Esophagus (tissue), 2 donors: Measurements from ENCODE around the gene TNFRSF19. TPM values are rescaled to one million over a fixed set of nuclear protein-coding genes. Genes with fewer than 3 reads are reported as not detected.

Experiments used
- H3K27ac ChIP-seq, 2 donors: one replicate each; pipeline ENCODE4 v1.5.1; 2013; ENCODE audit warnings: low read depth in 2 of 2, mild to moderate bottlenecking in 2 of 2, inconsistent platforms in 1 of 2, low read length in 1 of 2, moderate library complexity in 1 of 2
- H3K27me3 ChIP-seq, 2 donors: one replicate each; pipeline ENCODE4 v1.6.1; 2013; ENCODE audit warnings: low read length in 2 of 2, control low read depth in 1 of 2, mild to moderate bottlenecking in 1 of 2; ENCODE audit not compliant: insufficient read depth in 2 of 2, control insufficient read depth in 1 of 2
- H3K36me3 ChIP-seq, 2 donors: one replicate each; pipeline ENCODE4 v1.6.1; 2013; ENCODE audit warnings: low read length in 1 of 2; ENCODE audit not compliant: control insufficient read depth in 2 of 2, insufficient read depth in 2 of 2
- H3K4me1 ChIP-seq, 2 donors: one replicate each; pipeline ENCODE4 v1.6.1; 2013; ENCODE audit warnings: low read length in 1 of 2; ENCODE audit not compliant: control insufficient read depth in 2 of 2, insufficient read depth in 2 of 2
- H3K4me3 ChIP-seq, 2 donors: one replicate each; pipeline ENCODE4 v1.5.1; 2013; ENCODE audit warnings: low read length in 2 of 2, mild to moderate bottlenecking in 2 of 2, low read depth in 1 of 2, moderate library complexity in 1 of 2
- H3K9me3 ChIP-seq, 2 donors: one replicate each; pipeline ENCODE4 v1.6.1; 2013; ENCODE audit warnings: mild to moderate bottlenecking in 2 of 2, low read depth in 1 of 2, low read length in 1 of 2, moderate library complexity in 1 of 2; ENCODE audit not compliant: control insufficient read depth in 2 of 2, insufficient read depth in 1 of 2
- WGBS, 2 donors: extraction: QIAGEN DNeasy Blood & Tissue Kit; methylation state at CpG; one replicate each; pipeline ENCODE4 v1.1.7; 2013; 5-methylcytosine and 5-hydroxymethylcytosine counted together
- polyA plus RNA-seq, 2 donors: library from polyadenylated mRNA; stranded (reverse); fragments of 200-250 nt; gene quantifications; one replicate each; pipeline ENCODE4 v1.2.3, GENCODE V29; 2013
- donor health status: healthy with polysubstance abuse.
- donor health status: Bipolar disorder and iron deficiency.

TNFRSF19 gene
- polyA plus RNA-seq, 2 donors = 4.2 to 6.3 TPM

DNA sequence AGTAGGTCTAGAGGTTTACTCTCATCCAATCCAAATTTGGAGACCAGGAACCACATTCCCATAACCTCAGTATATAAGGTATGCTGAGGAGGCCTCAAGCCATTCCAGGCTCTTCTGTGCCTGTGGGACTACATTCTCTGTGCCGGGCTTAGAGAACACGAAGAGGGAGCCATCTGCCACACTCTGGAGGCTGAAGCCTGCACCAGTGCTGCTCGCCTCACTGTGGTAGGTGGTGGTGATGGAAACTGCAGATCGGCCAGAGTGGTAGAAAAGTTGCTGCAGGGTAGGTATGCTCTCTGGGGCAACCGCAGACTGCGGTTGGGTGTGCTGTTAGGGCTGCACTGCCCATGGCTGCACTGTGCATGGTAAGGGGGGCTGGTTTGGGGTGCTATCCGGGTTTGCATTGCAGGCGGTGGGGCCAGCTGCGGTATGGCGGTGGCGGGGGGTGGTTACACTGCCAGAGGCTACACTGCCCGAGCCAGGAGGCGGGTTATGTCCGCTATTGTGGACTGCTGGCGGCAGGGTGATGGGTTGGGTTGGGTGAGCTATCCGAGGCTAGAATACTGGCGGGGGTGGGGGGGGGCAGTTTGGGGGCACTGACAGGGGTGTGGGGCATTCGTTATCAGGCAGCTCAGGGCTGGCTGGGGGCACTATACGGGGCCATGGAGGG is 145.0 kb downstream of the TNFRSF19 start:
- Histone ChIP-seq H3K4me1 (peaks cover 0 to 9% of the 10 kb centered on the region in 2 donors), H3K36me3 (no peaks in the 10 kb centered on the region), H3K4me3 (no peak overlapping the region), H3K27me3 (no peaks in the 10 kb centered on the region), H3K27ac (no peak overlapping the region), H3K9me3 (no peaks in the 10 kb centered on the region)
- 86 to 87% methylated on average over 19 of the region's 19 CpGs for WGBS, 2 donors

DNA sequence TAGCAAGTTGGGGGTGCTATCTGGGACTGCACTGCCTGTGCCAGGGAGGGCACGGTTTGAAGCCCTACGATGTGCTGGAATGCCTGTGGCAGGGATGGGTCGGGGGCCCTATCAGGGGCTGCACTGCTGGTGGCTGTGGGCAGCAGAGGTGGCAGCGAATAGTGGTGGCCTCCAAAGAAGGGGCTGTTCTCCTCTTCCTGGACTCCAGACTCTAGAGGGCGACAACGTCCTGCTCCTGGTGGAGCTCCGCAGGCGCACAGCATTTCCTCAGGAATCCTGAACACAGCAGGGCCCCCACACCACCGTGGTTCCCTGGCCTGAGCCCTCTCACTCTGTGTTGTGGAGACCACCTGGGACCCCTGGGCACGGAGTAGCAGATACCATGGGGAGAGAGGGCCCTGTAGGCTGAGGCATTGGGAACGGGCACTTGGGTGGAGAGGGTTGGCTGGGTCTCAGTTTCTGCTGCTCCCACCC is 145.6 kb downstream of the TNFRSF19 start:
- H3K27ac ChIP-seq = no peak overlapping the region
- 86 to 88% methylated on average over 11 of the region's 11 CpGs for WGBS, 2 donors
- no peaks in the 10 kb centered on the region for H3K27me3 ChIP-seq
- no peak overlapping the region for H3K4me3 ChIP-seq
- H3K9me3 ChIP-seq = no peaks in the 10 kb centered on the region
- H3K4me1 ChIP-seq = peaks cover 0 to 9% of the 10 kb centered on the region in 2 donors
- H3K36me3 ChIP-seq = no peaks in the 10 kb centered on the region

GRCh38 chr13:23716401-23716800 is 146.2 kb downstream of the TNFRSF19 start:
- H3K27ac ChIP-seq = no peak overlapping the region
- peaks cover 0 to 9% of the 10 kb centered on the region in 2 donors for H3K4me1 ChIP-seq
- WGBS, 2 donors = 87 to 95% methylated on average over 2 of the region's 2 CpGs
- H3K4me3 ChIP-seq = no peak overlapping the region
- no peaks in the 10 kb centered on the region for H3K36me3 ChIP-seq
- H3K27me3 ChIP-seq = no peaks in the 10 kb centered on the region
- no peaks in the 10 kb centered on the region for H3K9me3 ChIP-seq

DNA sequence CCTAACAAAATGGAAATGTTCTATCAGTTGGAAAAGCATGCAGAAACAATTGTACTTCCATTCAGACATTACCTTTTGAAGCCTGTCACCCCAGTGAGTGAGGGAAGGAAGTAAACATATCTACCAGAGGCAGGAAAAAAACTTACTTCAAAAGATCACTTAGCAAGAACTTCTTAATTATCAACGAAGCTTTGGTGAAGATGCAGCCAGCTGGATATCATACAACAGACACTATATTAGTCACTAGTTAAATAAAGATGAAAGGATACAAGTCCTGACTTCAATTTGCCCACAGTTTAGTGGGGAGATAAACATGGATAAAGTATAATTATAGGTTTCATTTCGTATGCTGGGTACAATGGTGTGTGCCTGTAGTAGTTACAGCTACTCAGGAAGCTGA is 148.8 kb downstream of the TNFRSF19 start:
- Histone ChIP-seq H3K4me1 (peaks cover 0 to 9% of the 10 kb centered on the region in 2 donors), H3K4me3 (no peak overlapping the region), H3K27ac (no peak overlapping the region), H3K36me3 (no peaks in the 10 kb centered on the region), H3K9me3 (no peaks in the 10 kb centered on the region), H3K27me3 (no peaks in the 10 kb centered on the region)
- 12 to 26% methylated on average over 2 of the region's 2 CpGs for WGBS, 2 donors

GRCh38 chr13:23722726-23723453 is 152.7 kb downstream of the TNFRSF19 start:
- Histone ChIP-seq H3K4me1 (peaks cover 0 to 3% of the 10 kb centered on the region in 2 donors), H3K36me3 (no peaks in the 10 kb centered on the region), H3K27ac (no peak overlapping the region), H3K27me3 (no peaks in the 10 kb centered on the region), H3K4me3 (no peak overlapping the region), H3K9me3 (no peaks in the 10 kb centered on the region)
- 84 to 90% methylated on average over 6 of the region's 6 CpGs for WGBS, 2 donors

GRCh38 chr13:23723471-23723870 is 153.3 kb downstream of the TNFRSF19 start:
- Histone ChIP-seq H3K36me3 (no peaks in the 10 kb centered on the region), H3K4me1 (peaks cover 0 to 3% of the 10 kb centered on the region in 2 donors), H3K27me3 (no peaks in the 10 kb centered on the region), H3K27ac (no peak overlapping the region), H3K9me3 (no peaks in the 10 kb centered on the region), H3K4me3 (no peak overlapping the region)
- WGBS, 2 donors = 29 to 41% methylated on average over 1 of the region's 1 CpG

DNA sequence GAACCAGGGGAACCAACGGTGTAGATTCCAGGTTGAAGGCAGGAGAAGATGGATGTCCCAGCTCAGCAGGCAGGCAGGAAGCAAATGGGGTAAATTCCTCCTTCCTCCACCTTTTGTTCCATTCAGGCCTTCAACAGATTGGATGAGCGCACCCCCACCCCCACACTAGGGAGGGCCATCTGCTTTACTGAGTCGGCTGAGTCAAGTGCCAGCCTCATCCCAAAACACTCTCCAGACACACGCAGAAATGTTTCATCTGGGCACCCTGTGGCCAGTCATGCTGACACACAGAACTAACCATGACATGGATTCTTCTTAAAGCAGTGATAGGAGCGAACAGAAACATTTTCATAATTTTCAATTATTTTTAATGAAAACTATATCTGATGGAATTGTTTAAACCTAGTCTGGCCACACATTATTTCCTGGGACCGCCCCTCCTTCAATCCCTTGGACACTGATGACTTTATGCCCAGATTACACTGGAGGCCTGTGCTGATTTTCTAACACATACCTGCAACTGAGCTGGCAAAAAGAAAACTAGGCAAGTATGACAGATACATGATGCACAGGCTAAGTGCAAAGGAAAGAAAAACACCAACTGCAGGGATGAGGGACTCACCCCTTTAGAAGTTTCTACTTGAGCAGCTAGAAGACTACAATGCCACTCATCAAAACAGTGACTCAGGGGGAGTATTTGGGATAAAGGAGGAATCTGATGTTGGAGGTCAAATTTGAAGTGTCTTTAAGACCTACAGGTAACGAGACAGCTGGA is 154.2 kb downstream of the TNFRSF19 start:
- Histone ChIP-seq H3K4me1 (peaks cover 0 to 3% of the 10 kb centered on the region in 2 donors), H3K27me3 (no peaks in the 10 kb centered on the region), H3K9me3 (no peaks in the 10 kb centered on the region), H3K36me3 (no peaks in the 10 kb centered on the region), H3K4me3 (no peak overlapping the region), H3K27ac (no peak overlapping the region)
- 85 to 88% methylated on average over 7 of the region's 7 CpGs for WGBS, 2 donors

Other genes with a start within 250 kb of the TNFRSF19 start
- gene SACS, start 136.7 kb upstream of the TNFRSF19 start, polyA plus RNA-seq = 1 to 10 TPM; 1.9 to 2.1 TPM